Kidney tubule cell (primary cell): ENCODE measurements around the gene ENPP1.
A peak's percentile ranks its signal among the peaks of the same experiment; 100 is the strongest.
"Not testable (repeated sequence)": the region's sequence is repeated elsewhere in the genome, so short reads cannot be mapped to it uniquely, and the experiment has no call there.

ENCODE experiments used
- DNase-seq: peaks from one replicate; pipeline ENCODE4 v3.0.0-alpha.2; 2018; ENCODE audit warnings: low spot score

Gene ENPP1

GRCh38 chr6:131916091-131916796 lies 108.4 kb downstream of the ENPP1 start:
- DNase-seq = not testable (repeated sequence)

DNA sequence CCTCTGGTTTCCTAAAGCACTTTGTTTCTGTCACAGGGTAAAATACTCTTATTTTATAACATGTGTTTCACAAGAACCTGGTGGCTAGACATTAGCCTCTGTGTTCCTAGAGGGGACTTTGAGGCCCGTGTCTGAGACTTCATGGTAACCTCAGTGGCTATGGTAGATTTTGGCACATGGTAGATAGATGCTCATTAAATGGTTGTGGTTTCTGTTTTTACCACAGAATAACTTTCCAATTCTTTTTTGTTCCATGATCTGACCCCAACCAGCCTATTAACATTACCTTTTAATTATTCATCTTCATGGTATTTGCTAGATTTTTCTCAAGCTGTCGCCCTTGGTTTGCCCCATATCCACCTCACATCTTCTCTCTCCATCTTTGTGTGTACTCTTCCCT lies 109.0 kb downstream of the ENPP1 start:
- DNase-seq = no peak

DNA sequence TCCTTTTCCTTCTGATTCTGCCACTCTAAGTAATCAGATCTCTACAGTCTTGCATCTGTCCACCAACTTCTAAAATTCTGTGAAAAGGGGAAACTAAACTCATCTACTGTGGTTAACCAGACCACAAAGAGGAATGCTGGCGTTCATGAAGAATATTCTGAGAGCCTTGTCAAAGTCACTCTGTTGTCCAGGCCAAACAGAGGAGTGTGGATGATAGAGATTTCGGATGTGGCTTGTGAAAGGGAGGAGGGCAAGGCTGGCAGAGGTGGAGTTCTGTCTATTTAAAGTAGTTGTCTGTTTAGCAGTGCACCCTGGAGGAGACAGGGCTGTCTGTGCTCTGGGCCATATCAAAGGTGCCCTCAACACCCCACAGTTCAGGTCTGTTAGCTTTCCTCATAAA lies 109.5 kb downstream of the ENPP1 start:
- DNase-seq = no peak

- DNase-seq = no peak
Measured at GRCh38 chr6:131917763-131918649, 110.2 kb downstream of the ENPP1 start.

DNA sequence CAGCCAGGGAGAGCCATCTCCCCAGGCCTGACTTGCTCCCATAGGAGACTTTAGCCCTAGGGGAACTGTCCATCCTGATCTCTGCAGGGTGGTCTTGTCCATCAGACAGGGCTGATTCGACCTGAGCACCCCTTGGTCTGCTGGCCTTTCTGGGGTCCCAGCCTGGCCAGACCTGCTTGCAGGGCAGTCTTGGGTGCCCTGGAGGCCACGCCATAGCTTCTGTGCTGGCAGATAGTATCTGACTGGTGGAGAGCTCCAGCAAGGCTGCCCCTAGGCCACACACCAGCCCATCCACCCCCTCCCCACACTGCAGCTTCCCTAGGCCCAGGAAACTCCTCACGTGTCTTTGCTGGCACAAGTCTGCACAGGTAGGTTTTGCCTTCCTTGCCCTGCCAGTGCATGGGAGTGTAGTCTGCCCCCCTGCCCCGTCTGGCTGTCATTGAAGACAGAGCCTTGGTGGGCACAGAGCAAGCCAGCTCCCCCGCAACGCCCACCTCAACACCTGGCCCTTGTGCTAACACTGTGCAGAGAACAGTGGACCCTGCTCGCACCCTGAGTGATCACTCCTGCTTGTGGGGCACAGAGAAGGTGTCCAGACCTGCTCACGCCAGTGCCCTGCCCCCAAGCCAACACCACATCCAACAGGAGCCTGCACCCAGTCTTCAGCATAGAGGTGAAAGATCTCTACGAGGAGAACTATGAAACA lies 111.0 kb downstream of the ENPP1 start:
- no peak for DNase-seq

- DNase-seq = no peak
Measured at GRCh38 chr6:131920656-131921055, 112.8 kb downstream of the ENPP1 start.

GRCh38 chr6:131923356-131923755 lies 115.5 kb downstream of the ENPP1 start:
- peak; percentile 62 for DNase-seq

DNA sequence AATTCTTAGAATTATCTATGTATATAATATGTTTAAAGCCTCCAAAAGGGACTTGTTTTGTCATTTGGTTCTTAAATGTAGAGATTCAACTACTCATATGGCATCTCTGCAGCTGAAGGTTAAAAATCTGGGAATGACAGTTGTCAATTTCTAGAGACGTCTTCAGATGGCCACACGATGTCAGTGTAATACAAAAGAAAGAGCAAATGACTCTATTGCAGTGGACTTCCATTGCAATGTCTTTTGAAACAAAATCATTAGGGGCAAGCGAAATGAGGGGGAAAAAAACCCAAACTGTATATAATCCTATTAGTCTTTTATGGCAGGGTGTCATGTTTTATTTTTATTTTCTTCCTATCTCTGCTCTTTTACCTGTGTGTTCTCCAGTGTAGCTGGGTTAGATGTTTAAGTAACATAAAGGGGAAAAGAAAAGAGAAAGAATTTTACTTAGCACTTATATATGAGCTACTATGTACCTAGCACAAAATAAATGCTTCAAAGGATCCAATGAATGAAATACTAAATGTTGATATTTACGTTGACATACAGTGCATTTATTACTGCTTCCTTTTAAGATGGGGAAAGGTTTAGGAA lies 117.2 kb downstream of the ENPP1 start:
- DNase-seq = peak; percentile 56

- DNase-seq = no peak
Measured at GRCh38 chr6:131929264-131929663, 121.4 kb downstream of the ENPP1 start.

- no peak for DNase-seq
Measured at GRCh38 chr6:131929976-131930375, 122.2 kb downstream of the ENPP1 start.

DNA sequence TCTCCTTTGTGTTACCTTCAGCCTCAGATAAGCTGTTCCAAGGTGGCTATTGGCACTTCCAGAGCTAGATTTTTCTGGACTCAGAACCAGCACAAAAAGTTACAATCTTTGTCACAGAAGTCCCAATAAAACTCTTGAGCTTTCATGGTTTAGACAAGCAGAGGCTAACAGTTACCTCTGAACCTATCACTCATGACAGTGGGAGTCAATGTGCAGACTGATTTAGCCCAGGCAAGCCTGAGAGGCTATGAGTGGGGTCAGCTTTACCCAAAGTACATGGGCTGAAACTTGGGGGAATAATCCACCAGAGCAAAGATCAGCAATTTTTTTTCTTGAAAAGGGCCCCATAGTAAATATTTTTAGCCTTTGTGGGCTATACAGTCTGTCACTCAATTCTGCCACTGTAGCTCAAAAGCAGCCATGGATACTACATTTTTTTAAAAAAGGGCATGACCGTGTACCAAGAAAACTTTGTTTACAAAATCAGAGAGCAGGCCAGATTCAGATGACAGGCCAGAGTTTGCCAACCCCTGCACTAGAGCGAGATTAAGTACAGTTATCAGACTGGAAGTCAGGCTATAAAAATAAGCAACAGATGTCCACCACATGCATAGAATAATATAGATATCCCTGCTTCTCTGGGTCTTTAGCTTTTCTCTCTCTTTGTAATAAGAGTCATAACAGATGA lies 123.4 kb downstream of the ENPP1 start:
- DNase-seq = no peak

DNA sequence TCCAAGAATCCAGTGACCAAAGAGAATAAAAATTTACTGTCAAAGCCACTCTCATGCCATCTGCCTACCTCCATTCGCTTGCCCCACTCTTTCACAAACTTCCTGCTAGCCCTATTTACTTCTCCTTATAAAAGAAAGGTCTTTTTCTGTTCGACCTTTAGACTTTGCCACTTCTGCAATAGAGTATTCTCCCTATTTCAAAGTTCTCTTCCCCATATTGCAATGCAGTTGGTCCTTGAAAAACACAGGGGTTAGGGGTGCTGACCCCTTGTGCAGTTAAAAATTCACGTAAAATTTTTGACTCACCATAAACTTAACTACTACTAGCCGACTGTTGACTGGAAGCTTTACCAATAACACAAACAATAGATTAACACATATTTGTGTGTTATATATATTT lies 128.3 kb downstream of the ENPP1 start:
- no peak for DNase-seq

GRCh38 chr6:131937226-131937625 lies 129.4 kb downstream of the ENPP1 start:
- DNase-seq = peak; percentile 12

GRCh38 chr6:131937703-131938631 lies 130.1 kb downstream of the ENPP1 start:
- peak; percentile 82 for DNase-seq
